GM18511 (cell line): ENCODE data around the gene HRH2.
"Not testable (repeated sequence)": the region's sequence is repeated elsewhere in the genome, so short reads cannot be mapped to it uniquely, and the experiment has no call there.

ENCODE experiments used
- ATAC-seq: cut with Tn5 transposase; IDR thresholded peaks from one replicate; pipeline ENCODE4 v1.9.1; 2021; ENCODE audit warnings: mild to moderate bottlenecking, moderate library complexity; ENCODE audit not compliant: unreplicated experiment

HRH2 gene

DNA sequence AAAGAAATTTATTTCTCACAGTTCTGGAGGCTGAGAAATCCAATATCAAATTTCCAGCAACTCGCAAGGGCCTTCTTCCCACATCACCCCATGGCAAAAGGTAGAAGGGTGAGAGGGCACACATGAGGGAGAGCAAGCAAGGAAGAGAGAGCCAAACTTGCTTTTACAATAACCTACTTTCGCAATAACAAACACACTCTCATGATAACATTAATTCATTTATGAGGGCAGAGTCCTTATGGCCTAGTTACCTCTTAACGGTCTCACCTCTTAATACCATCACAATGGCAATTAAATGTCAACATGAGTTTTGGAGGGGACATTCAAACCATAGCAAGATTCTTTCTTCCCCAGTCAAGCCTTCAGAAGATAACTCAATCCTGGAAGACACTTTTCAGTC, 11.6 kb upstream of the HRH2 start:
- no peak for ATAC-seq

DNA sequence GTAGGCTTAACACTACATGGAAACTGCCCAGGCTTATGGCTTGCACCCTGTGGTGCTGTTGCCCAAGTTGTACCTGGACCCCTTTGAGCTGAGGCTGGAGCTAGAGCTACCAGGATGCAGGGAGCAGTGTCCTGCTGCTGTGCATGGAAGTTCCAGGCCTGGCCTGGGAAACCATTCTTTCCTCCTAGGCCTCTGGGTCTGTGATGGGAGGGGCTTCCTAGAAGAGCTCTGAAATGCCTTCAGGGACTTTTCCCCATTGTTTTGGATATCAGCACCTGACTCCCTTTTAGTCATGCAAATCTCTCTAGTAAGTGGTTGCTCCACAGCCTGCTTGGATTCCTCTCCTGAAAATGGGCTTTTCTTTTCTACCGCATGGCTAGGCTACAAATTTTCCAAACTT, 7.9 kb upstream of the HRH2 start:
- no peak for ATAC-seq

DNA sequence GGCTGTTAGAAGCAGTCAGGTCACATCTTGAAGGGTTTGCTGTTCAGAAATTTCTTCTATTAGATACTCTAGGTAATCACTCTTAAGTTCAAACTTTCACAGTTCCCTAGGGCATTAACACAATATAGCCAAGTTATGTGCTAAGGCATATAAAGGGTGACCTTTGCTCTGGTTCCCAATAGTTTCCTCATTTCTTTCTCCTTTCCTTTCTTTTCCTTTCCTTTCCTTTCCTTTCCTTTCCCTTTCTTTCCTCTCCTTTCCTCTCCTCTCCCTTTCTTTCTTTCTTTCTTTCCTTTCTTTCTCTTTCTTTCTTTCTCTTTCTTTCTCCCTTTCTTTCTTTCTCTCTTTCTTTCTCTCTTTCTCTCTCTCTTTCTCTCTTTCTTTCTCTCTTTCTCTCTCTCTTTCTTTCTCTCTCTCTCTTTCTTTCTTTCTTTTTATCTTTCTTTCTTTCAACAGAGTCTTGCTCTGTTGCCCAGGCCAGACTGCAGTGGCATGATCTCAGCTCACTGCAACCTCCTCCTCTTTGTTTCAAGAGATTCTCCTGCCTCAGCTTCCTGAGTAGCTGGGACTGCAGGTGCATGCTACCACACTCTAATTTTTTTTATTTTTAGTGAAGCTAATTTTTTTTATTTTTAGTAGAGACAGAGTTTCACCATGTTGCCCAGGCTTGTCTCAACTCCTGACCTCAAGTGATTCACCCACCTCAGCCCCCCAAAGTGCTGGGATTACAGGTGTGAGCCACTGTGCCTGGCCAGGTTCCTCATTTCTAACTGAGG, 7.3 kb upstream of the HRH2 start:
- ATAC-seq, result not testable (repeated sequence)

DNA sequence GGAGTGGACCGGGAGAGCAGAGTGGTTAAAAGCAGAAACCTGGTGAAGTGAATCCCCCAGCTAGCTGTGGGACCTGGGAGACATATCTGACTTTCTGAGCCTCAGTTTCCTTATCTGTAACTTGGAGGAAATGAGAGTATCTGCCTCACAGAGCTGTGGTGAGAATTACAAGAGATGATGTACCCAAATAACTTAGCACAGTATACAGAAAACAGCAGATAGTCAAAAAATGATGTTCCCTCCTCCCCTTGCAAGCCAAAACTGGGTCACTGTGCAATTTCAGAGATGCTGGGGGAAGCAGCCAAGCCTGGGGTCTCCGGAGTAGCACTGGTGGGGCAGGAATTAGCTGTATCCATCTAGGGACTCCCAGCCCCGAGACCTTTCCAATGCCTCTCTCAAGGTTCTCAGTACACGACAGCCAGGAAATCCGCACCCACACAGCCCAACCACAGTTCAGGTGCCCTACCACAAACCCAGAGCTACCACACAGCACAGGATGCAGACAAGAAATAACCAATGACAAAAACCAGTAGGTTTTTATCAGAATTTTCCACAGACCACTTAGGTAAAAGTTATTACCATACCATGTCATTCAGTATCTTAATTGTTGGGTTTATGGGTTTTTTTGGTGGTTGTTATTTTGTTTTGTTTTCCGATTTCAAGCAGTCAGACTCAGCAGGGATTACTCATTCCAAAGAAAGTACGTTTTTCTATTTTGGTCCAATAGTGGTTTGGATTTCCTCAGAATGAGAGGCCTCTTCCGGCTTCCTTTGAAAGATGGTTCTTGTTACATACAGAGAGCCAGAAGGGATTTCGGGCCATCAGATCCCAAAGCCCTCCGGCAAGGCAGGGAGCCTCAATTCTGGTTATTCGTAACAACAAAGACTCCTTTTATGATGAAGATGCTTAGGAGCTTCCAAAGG, 4.9 kb upstream of the HRH2 start:
- ATAC-seq, result no peak

DNA sequence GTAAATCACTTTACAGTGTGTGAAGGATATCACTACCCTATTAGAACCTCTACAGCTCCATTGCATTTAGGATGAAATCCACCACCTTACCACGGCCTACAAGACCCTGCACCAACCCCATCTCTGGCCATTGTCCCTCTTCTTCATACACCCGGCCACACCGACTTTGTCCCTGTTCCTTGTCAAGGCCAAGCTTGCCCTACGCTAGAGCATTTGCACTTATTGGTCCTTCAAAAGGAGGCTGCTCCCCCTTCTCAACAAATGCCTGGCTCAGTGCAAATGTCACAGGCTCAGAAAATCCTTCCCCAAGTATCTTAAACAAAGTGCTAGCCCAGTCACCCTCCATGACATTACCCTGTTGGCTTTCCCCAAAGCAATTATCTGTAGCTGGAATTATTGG, 4.1 kb upstream of the HRH2 start:
- no peak for ATAC-seq

DNA sequence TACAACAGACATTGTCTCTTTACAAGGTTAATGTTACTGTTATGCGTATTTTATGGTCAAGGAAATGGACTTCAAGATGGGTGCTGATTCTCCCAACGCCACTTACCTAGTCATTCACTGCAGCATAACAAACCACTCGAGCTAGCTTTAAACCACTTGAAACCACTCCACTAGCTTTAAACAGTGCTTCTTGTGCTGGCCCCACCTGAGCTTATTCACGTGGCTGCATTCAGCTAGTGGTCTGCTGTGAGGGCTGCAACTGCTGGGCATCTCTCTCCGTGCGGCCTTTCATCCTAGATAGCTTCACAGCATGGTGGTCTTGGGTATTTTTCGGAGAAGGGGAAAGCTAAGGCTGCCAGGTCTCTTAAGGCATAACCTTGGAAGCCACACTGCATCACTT, 3.5 kb upstream of the HRH2 start:
- ATAC-seq, result no peak

DNA sequence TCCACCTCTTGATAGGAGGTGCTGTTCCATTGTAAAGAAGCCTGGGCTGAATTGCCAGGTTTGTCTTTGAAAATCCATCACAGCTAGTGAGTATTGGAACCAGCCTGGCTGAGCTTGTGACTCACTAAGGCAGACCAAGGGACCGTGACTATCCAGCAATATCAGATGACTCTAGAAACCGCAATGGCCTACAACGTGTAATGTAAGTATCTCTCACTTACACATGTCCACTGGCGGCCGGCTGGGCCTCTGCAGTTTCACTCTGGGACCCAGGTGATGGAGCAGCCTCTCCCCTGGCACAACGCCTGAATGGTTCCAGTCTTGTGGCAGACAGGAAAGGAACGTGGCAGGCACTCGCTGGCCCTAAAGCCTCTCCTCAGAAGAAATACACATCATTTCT, 3.1 kb upstream of the HRH2 start:
- no peak for ATAC-seq

DNA sequence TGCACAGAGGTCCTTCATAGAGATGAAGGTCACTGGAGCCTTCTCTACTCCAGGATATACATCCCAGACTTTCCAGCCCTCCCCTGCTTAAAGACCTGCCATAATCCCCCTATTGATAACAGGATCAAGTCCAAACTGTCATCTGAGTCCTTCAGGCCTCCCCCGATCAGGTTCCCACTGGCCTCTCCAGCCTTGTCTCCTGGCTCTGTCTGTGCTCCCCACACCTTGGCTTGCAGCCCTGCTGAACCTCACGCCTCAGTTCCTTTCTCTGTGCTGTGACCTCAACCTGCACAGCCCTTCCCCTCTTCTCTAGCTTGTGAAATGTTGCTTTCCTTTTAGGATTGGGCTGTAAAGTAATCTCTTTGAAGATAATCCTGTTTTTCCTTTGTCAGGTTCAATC, 2.5 kb upstream of the HRH2 start:
- no peak for ATAC-seq

DNA sequence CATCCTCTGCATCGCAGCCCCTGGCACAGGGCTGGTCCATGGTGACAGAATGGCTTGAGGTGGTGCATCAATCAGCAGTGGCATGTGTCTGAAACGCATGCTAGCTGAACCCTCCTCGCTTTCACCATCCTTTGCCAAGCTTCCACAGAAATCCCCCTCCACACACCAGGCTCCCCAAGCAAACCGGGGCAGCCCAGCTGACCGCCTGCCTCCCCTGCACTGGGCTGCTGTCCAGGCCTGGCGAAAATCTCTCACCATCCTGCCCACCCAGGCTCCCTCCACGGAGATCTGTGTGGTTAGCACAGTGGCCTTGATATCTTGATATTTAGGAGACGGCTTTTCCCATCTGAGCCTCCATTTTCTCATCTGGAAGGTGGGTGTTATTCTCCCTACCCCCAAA, 905 bp upstream of the HRH2 start:
- no peak for ATAC-seq

DNA sequence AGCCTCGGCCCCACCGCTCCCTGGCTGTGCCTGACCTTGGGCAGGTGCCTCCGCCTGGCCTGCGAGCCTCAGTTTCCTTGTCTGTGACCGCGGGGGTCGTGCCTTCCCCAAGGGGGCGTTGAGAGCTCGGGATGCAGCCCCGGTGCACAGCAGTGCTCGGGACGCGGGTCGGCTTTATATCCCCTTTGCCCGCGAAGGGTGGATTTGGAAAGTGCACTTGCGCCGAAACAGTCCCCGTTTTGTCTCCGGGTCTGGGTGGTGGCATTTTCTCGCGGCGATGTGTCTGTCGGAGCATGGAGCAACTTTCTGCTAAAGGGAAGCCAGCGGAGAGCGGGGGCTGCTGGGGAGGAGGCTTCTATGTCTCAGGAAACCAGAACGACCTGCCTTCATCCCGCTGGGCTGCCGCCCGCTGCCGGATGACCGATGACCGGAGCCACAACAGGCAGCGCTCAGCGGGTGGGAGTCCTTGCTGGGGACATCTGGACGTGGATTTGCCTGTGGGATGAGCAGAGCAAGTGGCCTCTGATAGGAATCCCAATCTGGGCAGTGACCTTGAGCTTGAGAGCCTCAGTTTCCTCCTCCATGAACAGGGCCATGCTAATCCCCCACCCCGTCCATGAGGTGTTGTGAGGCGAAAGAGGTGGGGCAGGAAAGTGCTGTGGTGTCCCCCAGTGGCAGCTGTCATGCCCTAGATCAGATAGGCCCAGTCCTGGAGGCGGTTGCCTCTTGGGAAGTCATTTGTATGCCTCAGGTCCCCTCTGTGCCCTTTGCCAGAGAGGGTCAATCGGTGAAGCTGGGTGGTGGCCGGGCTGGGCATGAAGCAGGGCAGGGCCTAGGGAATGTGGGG, 651 bp downstream of the HRH2 start:
- ATAC-seq, result no peak

DNA sequence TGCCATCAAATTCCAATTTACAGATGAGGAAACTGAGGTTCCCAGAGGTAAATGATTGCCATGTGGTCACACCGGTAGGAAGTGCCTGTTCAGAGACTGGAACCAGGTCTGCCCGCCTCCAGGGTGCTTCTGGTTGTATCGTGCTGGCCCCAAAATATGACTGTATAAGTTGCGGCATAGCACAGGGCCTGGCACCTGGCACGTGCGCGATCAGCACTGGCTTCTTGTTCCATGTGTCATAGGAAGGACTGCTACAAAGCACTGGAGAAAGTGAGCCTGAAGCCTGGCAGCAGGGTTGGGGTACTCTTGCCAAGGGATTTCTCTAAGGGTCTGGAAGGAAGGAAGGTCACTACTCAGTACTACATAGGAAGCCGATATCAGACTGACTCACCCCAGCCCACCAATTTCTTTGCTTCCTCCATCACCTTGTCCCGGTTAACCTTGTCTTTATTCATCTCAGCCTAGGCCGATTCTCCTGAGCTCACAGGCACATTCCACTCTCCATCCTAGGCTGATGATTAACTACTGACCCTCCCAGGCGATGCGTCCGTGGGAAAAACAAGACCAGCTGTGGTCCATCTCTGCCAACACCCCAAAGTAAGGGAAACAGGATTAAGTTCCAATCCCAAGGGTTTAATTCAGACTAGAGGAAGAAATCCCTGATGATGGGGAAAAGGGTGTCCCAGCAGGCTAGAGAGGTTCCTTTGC, 1.8 kb downstream of the HRH2 start:
- no peak for ATAC-seq

DNA sequence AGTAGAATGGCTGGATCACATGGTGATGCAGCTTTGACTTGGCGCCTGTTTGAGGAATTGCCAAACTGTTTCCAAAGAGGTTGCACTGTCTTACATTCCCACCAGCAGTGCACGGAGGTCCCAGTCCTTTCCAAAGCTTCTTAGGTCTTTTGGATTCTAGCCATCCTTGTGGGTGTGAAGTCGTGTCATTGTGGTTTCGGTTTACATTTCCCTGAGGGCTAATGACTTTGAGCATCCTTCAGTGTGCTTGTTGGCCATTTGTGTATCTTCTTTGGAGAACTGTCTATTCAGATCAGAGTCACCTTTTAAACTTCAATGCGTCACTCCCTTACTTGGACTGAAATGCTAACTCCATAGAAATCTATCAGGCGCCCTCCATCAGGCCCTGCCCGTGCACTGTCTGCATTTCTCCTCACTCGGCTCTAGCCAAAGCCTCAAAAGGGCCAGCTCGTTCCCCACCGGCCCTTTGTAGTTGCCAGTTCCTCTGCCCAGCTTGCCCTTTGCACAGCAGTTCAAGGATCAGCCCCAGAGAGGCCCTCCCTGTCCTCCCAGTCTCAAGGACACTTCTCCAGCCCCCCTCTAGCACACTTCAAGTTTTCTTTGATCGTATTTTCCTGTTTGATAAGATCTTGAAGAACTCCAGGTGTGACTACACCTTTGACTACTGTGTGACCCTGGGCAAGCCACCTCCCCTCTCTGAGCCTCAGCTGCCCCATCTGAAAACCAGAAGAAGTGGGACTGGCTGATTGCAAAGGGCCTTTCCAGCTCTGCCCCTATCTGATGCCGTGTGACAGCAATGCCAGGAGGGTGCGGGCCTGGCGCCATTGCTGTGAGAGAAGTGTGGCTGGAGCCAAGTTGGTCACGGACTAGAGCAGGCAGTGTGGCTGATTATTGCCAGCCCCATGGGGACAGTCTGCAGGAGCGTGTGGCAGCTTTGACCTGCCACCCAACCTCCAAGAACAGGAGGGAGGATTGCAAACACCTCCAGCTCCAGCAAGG, 5.6 kb downstream of the HRH2 start:
- no peak for ATAC-seq

DNA sequence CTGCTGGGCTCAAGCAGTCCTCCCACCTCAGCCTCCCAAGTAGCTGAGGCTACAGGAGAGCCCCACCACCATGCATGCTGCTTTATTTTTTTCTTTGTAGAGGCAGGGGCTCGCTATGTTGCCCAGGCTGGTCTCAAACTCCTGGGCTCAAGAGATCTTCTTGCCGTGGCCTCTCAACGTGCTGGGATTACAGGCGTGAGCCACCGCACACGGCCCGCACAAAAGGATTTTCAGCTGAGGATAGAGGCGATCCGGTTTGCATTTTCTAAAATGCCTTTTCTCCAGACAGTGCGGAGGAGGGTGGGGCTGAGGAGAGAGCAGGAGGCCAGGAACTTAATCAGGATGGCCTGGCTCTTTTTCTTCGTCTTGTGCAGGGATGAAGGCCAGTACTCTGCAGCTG, 6.9 kb downstream of the HRH2 start:
- ATAC-seq, result no peak

DNA sequence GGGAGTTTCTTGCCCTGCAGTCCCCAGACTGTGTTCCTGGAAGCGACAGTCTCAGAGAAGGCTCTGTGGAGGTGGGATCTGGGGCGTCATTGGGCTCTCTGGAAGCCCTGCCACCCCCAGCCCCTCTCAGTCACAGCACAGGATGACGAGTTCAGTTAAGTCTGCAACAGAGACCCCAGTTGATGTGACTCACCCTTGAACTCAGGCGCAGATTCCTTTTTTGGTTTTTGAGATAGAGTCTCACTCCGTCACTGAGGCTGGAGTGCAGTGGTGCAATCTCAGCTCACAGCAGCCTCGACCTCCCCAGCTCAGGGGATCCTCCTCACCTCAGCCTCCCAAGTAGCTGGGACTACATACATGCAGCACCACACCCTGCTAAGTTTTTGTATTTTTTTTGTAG, 8.3 kb downstream of the HRH2 start:
- no peak for ATAC-seq

DNA sequence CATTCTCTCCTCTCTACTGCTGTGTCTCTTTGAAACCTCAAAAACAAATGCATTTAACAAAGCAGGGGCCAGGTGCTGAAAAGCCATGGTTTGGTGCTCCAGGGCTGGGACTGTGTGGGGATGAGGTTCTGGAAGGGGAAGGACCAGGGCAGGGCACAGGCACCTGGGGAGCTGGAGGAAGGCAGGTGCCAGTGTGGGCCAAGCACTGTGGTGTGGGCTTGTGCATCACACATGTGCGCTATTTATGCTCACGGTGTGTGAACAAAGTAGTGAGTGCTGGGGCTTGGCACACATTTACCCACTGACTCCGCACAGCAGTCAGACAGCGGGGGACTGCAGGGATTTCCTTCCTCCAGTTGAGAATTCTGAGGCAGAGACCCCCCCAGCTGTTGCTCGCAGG, 10.1 kb downstream of the HRH2 start:
- no peak for ATAC-seq

DNA sequence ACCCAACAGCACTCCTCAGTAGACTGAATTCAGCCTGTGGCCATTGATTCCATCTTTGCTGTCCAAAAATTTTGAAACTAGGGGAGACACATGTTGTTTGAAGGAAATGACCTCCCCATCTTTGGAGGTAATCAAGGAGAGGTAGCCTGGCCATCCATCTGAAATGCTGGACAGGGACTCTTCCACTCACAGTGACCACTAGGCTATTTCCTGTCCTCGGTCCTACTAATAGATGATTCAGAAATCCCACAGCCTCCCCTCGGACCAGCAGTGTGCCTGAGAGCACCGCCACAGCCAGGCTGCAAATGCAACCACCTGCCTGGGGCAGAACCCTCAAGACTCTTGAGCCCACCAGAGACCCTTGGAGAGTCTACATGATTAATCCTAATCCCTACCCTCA, 12.5 kb downstream of the HRH2 start:
- ATAC-seq, result no peak

DNA sequence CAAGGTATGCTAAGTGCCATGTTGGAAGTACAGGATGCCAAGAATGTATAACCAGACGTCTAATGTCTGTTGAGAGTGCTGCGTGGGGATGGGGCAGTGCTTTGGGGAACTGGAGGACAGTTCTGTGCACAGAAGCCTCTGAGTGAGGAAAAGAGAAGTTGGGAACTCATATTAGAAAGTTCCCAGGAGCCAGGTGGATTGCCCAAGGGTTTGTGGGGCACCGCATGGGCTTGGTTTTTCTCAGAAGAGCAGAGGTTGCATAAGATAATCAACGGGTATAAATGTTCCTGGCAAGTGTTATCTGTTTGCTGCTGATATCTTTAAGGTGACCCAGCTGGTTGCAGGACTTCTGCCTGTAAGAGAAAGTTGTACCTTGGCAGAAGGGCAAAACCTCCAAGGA, 13.1 kb downstream of the HRH2 start:
- no peak for ATAC-seq

DNA sequence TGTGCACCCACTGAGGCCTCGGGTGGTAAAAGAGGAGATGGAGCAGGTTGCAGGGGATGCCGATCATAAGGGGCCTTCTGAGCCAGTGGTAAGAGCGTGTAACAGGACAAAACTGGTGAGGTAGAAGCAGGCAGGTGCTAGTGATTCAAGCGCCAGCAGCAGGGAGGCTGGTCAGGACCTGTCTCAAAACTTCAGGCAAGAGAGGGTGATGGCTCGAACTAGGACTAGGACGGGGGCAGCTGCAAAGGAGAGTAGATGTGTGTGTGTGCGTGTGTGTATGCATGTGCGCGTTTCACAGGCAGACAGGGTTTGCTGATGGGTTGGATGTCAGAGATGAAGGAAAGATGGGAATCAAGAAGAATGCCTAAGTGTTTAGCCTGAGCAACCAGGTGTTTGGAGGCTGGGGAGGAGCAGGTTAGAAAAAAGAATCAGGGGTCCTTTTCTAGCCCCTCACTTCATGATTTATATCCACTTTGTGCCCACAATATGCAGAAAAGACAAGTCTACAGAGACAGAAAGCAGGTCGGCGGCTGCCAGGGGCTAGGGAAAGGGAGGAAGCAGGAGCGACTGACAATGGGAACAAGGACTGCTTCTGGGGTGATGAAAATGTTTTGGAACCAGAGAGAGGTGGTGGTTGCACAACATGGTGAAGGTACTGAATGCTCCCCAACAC, 15.2 kb downstream of the HRH2 start:
- ATAC-seq, result no peak

DNA sequence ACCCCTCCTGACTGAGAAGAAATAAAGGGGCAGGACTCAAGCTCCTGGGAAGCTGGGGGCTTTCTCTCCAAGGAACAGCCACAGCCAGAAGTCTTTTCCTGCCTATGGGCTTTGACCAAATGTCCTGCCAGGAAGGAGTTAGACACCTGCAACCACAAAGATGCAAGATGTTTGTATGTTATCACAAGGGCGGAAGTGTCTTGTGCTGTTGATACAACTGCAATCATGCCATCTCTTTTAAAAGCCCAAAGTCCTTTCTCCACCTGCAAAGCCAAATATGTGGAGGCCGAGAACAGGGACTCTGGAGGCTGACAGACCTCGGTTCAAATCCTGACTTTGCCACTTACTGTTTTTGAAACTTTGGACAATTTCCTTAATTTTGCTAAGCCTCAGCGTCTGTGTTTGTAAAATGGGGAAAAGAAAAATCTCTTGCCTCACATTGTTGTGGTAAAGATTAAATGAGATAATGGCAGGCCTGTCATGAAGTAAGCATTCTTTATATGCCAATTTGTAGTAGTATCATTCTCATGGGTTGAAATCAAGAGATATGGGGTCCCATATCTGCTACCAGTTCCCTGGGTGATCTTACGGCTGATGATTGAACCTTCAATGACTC, 17.0 kb downstream of the HRH2 start:
- no peak for ATAC-seq
